ENCODE results near the gene SFI1. TPM values are rescaled to one million over a fixed set of nuclear protein-coding genes. Genes with fewer than 3 reads are reported as not detected.

Gene SFI1
- total RNA-seq, 1 experiment from 2014 or later, result 15.3 TPM

Other genes with a start within 250 kb of the SFI1 start
- gene PIK3IP1, start 204.0 kb upstream of the SFI1 start, total RNA-seq (2014; rRNA removed), result 4.2 and 5.4 TPM in 2 replicates
- gene PATZ1, start 150.2 kb upstream of the SFI1 start, total RNA-seq (2014; rRNA removed), result 14.7 and 18.3 TPM in 2 replicates
- 99.8 and 102 TPM in 2 replicates for gene DRG1, start 96.9 kb upstream of the SFI1 start, total RNA-seq (2014; rRNA removed)
- 11.9 and 12.3 TPM in 2 replicates for gene EIF4ENIF1, start 6.7 kb upstream of the SFI1 start, total RNA-seq (2014; rRNA removed)
- 28.7 and 36.0 TPM in 2 replicates for gene PISD, start 165.7 kb downstream of the SFI1 start, total RNA-seq (2014; rRNA removed)

Measured in LHCN-M2 (cell line).